NCI-H748 treated with DMSO at 0.1 percent for 48 hours (cell line): Measurements from ENCODE around the gene PTAR1.

Experiments used
- DNase-seq: peaks from one replicate; lab custom pipeline; 2025; lab: John Stamatoyannopoulos, UW

The PTAR1 gene

GRCh38 chr9:69748304-69748703 lies 11.5 kb downstream of the PTAR1 start:
- no peak for DNase-seq

GRCh38 chr9:69746859-69747560 lies 12.8 kb downstream of the PTAR1 start:
- no peak for DNase-seq

GRCh38 chr9:69745716-69746437 lies 13.9 kb downstream of the PTAR1 start:
- no peak for DNase-seq

GRCh38 chr9:69744688-69745380 lies 15.0 kb downstream of the PTAR1 start:
- no peak for DNase-seq

GRCh38 chr9:69743930-69744329 lies 15.9 kb downstream of the PTAR1 start:
- DNase-seq: no peak

GRCh38 chr9:69740872-69741505 lies 18.8 kb downstream of the PTAR1 start:
- no peak for DNase-seq

- no peak for DNase-seq
These were observed 28.5 kb downstream of the PTAR1 start for GRCh38 chr9:69731348-69731747.

- no peak for DNase-seq
These were observed 39.8 kb downstream of the PTAR1 start for GRCh38 chr9:69719983-69720382.

GRCh38 chr9:69719367-69719766 lies 40.4 kb downstream of the PTAR1 start:
- no peak for DNase-seq

GRCh38 chr9:69718218-69718617 lies 41.6 kb downstream of the PTAR1 start:
- no peak for DNase-seq

GRCh38 chr9:69715825-69716224 lies 44.0 kb downstream of the PTAR1 start:
- DNase-seq: no peak

GRCh38 chr9:69715096-69715495 lies 44.7 kb downstream of the PTAR1 start:
- DNase-seq: no peak

GRCh38 chr9:69697475-69697874 lies 62.3 kb downstream of the PTAR1 start:
- DNase-seq: no peak

- no peak for DNase-seq
These were observed 63.0 kb downstream of the PTAR1 start for GRCh38 chr9:69696802-69697201.

GRCh38 chr9:69689991-69690538 lies 69.7 kb downstream of the PTAR1 start:
- DNase-seq: no peak

GRCh38 chr9:69683927-69684326 lies 75.9 kb downstream of the PTAR1 start:
- DNase-seq: no peak

GRCh38 chr9:69678843-69679538 lies 80.8 kb downstream of the PTAR1 start:
- DNase-seq: no peak

GRCh38 chr9:69677931-69678330 lies 81.9 kb downstream of the PTAR1 start:
- no peak for DNase-seq

- DNase-seq: no peak
These were observed 84.2 kb downstream of the PTAR1 start for GRCh38 chr9:69675563-69675962.

GRCh38 chr9:69674716-69675438 lies 84.9 kb downstream of the PTAR1 start:
- no peak for DNase-seq

- no peak for DNase-seq
These were observed 85.6 kb downstream of the PTAR1 start for GRCh38 chr9:69674112-69674685.
